Gastroesophageal sphincter (tissue), 4 donors: ENCODE measurements around the gene RBP5. TPM values are rescaled to one million over a fixed set of nuclear protein-coding genes. Genes with fewer than 3 reads are reported as not detected.

Experiments used
- small RNA-seq, 4 donors: library from RNA; depleted of rRNA; stranded (forward); fragments of <200 nt; gene quantifications; one replicate each; pipeline ENCODE3, GENCODE V24; 2016
- total RNA-seq, 4 donors: library from RNA; depleted of rRNA; stranded (reverse); fragments of >200 nt; gene quantifications; one replicate each; pipeline ENCODE4 v1.1.0, GENCODE V29; 2016

RBP5 gene
- total RNA-seq, 4 donors from 2014 or later: 0.58 to 1.1 TPM; not detected in 2

Small RNA genes lying within 50 kb of the gene (small RNA-seq; reads per million reads assigned to genes)
- 0 reads per million in 4 donors for gene RNU6-485P

Other genes starting within 250 kb of the RBP5 start
- gene LRRC23, start 224.1 kb downstream of the RBP5 start, total RNA-seq: 10 to 100 TPM in 3 of 4 donors, 1 to 10 TPM in 1; 8.8 to 16.6 (median 13.6) TPM
- gene ENO2, start 214.3 kb downstream of the RBP5 start, total RNA-seq: 10 to 100 TPM; 31.2 to 68.2 (median 43.5) TPM
- gene ATN1, start 200.9 kb downstream of the RBP5 start, total RNA-seq: 100 to 1,000 TPM in 2 of 4 donors, 10 to 100 TPM in 2; 49.0 to 136 (median 95.2) TPM
- not detected for gene RNU7-1, start 185.1 kb downstream of the RBP5 start, total RNA-seq
- gene C12orf57, start 184.9 kb downstream of the RBP5 start, total RNA-seq: 100 to 1,000 TPM; 172 to 521 (median 367) TPM
- gene PTPN6, start 177.5 kb downstream of the RBP5 start, total RNA-seq: 10 to 100 TPM in 1 of 4 donors, 1 to 10 TPM in 3; 2.6 to 15.9 (median 7.5) TPM
- gene PHB2, start 158.2 kb downstream of the RBP5 start, total RNA-seq: 100 to 1,000 TPM; 170 to 215 (median 187) TPM
- gene EMG1, start 158.0 kb downstream of the RBP5 start, total RNA-seq: 10 to 100 TPM; 17.0 to 27.3 (median 20.1) TPM
- gene LPCAT3, start 110.4 kb downstream of the RBP5 start, total RNA-seq: 10 to 100 TPM; 23.7 to 33.7 (median 26.6) TPM
- gene C1S, start 68.2 kb downstream of the RBP5 start, total RNA-seq: 100 to 1,000 TPM; 391 to 853 (median 638) TPM
- gene C1R, start 36.4 kb downstream of the RBP5 start, total RNA-seq: 100 to 1,000 TPM; 330 to 846 (median 620) TPM
- gene C1RL, start 19.7 kb downstream of the RBP5 start, total RNA-seq: 100 to 1,000 TPM in 2 of 4 donors, 10 to 100 TPM in 2; 85.9 to 181 (median 103) TPM
- 10 to 100 TPM; 13.9 to 34.3 (median 17.4) TPM for gene CLSTN3, start 1.5 kb upstream of the RBP5 start, total RNA-seq
- gene PEX5, start 60.8 kb upstream of the RBP5 start, total RNA-seq: 10 to 100 TPM; 36.8 to 53.2 (median 47.4) TPM
- gene ACSM4, start 175.2 kb upstream of the RBP5 start, total RNA-seq: not detected